Trophoblast cell (in vitro differentiated cells and primary cell): Measurements from ENCODE around the gene TCTN2.

Experiments
- DNase-seq, 2 donors: peaks; one replicate each; pipeline ENCODE4 v3.0.0-alpha.2; 2016
- H2AFZ ChIP-seq: 2 replicates; pipeline ENCODE4 v1.6.1; 2013; ENCODE audit warnings: low read length, moderate library complexity, mild to moderate bottlenecking; ENCODE audit not compliant: insufficient read depth, poor library complexity
- H2AK5ac ChIP-seq: 2 replicates; pipeline ENCODE4 v1.6.1; 2013; ENCODE audit warnings: mild to moderate bottlenecking, low read length
- H2BK120ac ChIP-seq: 2 replicates; pipeline ENCODE4 v1.6.1; 2013; ENCODE audit warnings: low read length, mild to moderate bottlenecking, moderate library complexity; ENCODE audit not compliant: insufficient read depth, poor library complexity
- H2BK12ac ChIP-seq: 2 replicates; pipeline ENCODE4 v1.6.1; 2013; ENCODE audit warnings: mild to moderate bottlenecking, low read length, moderate library complexity
- H2BK5ac ChIP-seq: 2 replicates; pipeline ENCODE4 v1.6.1; 2013; ENCODE audit warnings: low read length, low read depth, moderate library complexity, mild to moderate bottlenecking; ENCODE audit not compliant: poor library complexity
- H3K14ac ChIP-seq: 2 replicates; pipeline ENCODE4 v1.6.1; 2013; ENCODE audit warnings: mild to moderate bottlenecking, low read length
- H3K18ac ChIP-seq: 2 replicates; pipeline ENCODE4 v1.6.1; 2013; ENCODE audit warnings: mild to moderate bottlenecking, low read length
- H3K23ac ChIP-seq: 2 replicates; pipeline ENCODE4 v1.6.1; 2013; ENCODE audit warnings: low read length
- H3K27ac ChIP-seq: 2 replicates; pipeline ENCODE4 v1.5.1; 2013; ENCODE audit warnings: low read depth, mild to moderate bottlenecking, inconsistent platforms, low read length, moderate library complexity
- H3K27me3 ChIP-seq: 2 replicates; pipeline ENCODE4 v1.6.1; 2013; ENCODE audit warnings: inconsistent platforms, mild to moderate bottlenecking, low read length, moderate library complexity; ENCODE audit not compliant: insufficient read depth
- H3K36me3 ChIP-seq, 2 experiments: 1 replicate in 1 of 2; 2 replicates in 1 of 2; pipeline ENCODE4 v1.6.1; 2013; ENCODE audit warnings: low read length in 2 of 2, mild to moderate bottlenecking in 2 of 2, moderate library complexity in 1 of 2; ENCODE audit not compliant: insufficient read depth in 2 of 2, control insufficient read depth in 1 of 2
- H3K4ac ChIP-seq: 2 replicates; pipeline ENCODE4 v1.6.1; 2013; ENCODE audit warnings: low read depth, mild to moderate bottlenecking, low read length, moderate library complexity
- H3K4me1 ChIP-seq, 2 experiments: 1 replicate in 1 of 2; 2 replicates in 1 of 2; pipeline ENCODE4 v1.6.1; 2013; ENCODE audit warnings: low read length in 2 of 2, mild to moderate bottlenecking in 2 of 2, moderate library complexity in 1 of 2; ENCODE audit not compliant: insufficient read depth in 2 of 2, control insufficient read depth in 1 of 2
- H3K4me2 ChIP-seq: 2 replicates; pipeline ENCODE4 v1.6.1; 2013; ENCODE audit warnings: inconsistent platforms, mild to moderate bottlenecking, low read length, moderate library complexity
- H3K4me3 ChIP-seq: 2 replicates; pipeline ENCODE4 v1.5.1; 2013; ENCODE audit warnings: mild to moderate bottlenecking, low read depth, low read length, inconsistent platforms
- H3K79me1 ChIP-seq: one replicate; pipeline ENCODE4 v1.6.1; 2013; ENCODE audit warnings: low read length
- H3K79me2 ChIP-seq: 2 replicates; pipeline ENCODE4 v1.6.1; 2013; ENCODE audit warnings: low read length, mild to moderate bottlenecking; ENCODE audit not compliant: control insufficient read depth, insufficient read depth, poor library complexity
- H3K9ac ChIP-seq: 2 replicates; pipeline ENCODE4 v1.6.1; 2013; ENCODE audit warnings: mild to moderate bottlenecking, low read length
- H3K9me3 ChIP-seq: 2 replicates; pipeline ENCODE4 v1.6.1; 2013; ENCODE audit warnings: low read depth, mild to moderate bottlenecking, control low read depth, inconsistent platforms, low read length; ENCODE audit not compliant: insufficient read depth
- H4K12ac ChIP-seq: 2 replicates; pipeline ENCODE4 v1.6.1; 2013; ENCODE audit warnings: low read depth, mild to moderate bottlenecking, low read length, moderate library complexity
- H4K8ac ChIP-seq: 2 replicates; pipeline ENCODE4 v1.6.1; 2013; ENCODE audit warnings: low read depth, mild to moderate bottlenecking, low read length, moderate library complexity
- H4K91ac ChIP-seq: one replicate; pipeline ENCODE4 v1.6.1; 2013; ENCODE audit warnings: low read depth, mild to moderate bottlenecking, low read length, moderate library complexity
- WGBS: extraction: QIAGEN DNeasy Blood & Tissue Kit; methylation state at CpG from one replicate; pipeline ENCODE4 v1.1.7; 2013; ENCODE audit warnings: missing lambda C conversion rate; ENCODE audit not compliant: insufficient read length, insufficient coverage; ENCODE audit errors: extremely low coverage; 5-methylcytosine and 5-hydroxymethylcytosine counted together

Gene TCTN2

GRCh38 chr12:123743002-123743401 is 72.1 kb downstream of the TCTN2 start:
- no peak overlapping the region for H3K4me2 ChIP-seq
- no peak overlapping the region for H3K23ac ChIP-seq
- WGBS = no CpG with 5 or more reads among the region's 10 CpGs
- no peak for DNase-seq
- no peak overlapping the region for H2AFZ ChIP-seq
- H3K27me3 ChIP-seq = no peaks in the 10 kb centered on the region
- no peak overlapping the region for H3K14ac ChIP-seq
- H2BK12ac ChIP-seq = no peak overlapping the region
- H3K18ac ChIP-seq = no peak overlapping the region
- H4K12ac ChIP-seq = no peak overlapping the region
- no peak overlapping the region for H3K4me3 ChIP-seq
- no peak overlapping the region for H3K27ac ChIP-seq
- H3K79me1 ChIP-seq = no peaks in the 10 kb centered on the region
- no peak overlapping the region for H2AK5ac ChIP-seq
- no peaks in the 10 kb centered on the region for H3K4me1 ChIP-seq
- H3K9ac ChIP-seq = no peak overlapping the region
- H3K79me2 ChIP-seq = no peaks in the 10 kb centered on the region
- peaks cover 28 to 41% of the 10 kb centered on the region in 2 experiments for H3K36me3 ChIP-seq
- no peak overlapping the region for H4K91ac ChIP-seq
- H3K4ac ChIP-seq = no peak overlapping the region
- H2BK5ac ChIP-seq = no peak overlapping the region
- H2BK120ac ChIP-seq = no peak overlapping the region
- no peaks in the 10 kb centered on the region for H3K9me3 ChIP-seq
- no peak overlapping the region for H4K8ac ChIP-seq

DNA sequence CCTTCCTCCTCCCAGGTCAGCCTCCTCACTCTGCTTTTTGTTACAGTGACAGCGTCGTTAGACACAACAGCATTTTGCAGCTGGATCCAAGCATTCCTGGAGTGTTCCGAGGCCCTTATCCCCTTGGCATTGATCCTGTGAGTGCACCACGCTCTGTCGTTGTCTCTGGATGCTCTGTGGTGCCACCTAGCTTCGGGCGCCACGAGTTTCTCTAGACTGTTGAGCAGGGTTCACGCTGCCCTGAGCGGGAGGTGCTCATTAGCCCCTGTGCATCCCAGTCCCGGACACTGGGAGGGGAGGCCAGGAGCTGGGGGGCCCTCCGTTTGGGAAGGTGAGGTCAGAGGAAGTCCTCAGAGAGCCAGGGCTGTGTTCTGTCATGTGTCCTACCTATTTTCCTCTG is 73.9 kb downstream of the TCTN2 start:
- H2AFZ ChIP-seq = no peak overlapping the region
- H3K27ac ChIP-seq = no peak overlapping the region
- H4K8ac ChIP-seq = no peak overlapping the region
- no peaks in the 10 kb centered on the region for H3K4me1 ChIP-seq
- peaks cover 32 to 45% of the 10 kb centered on the region in 2 experiments for H3K36me3 ChIP-seq
- H2BK120ac ChIP-seq = no peak overlapping the region
- H3K79me2 ChIP-seq = no peaks in the 10 kb centered on the region
- no peak overlapping the region for H3K4me3 ChIP-seq
- WGBS = no CpG with 5 or more reads among the region's 12 CpGs
- no peaks in the 10 kb centered on the region for H3K9me3 ChIP-seq
- no peak overlapping the region for H3K9ac ChIP-seq
- no peak overlapping the region for H2AK5ac ChIP-seq
- H4K12ac ChIP-seq = no peak overlapping the region
- no peaks in the 10 kb centered on the region for H3K79me1 ChIP-seq
- H3K14ac ChIP-seq = no peak overlapping the region
- H3K4me2 ChIP-seq = no peak overlapping the region
- H4K91ac ChIP-seq = no peak overlapping the region
- H2BK12ac ChIP-seq = no peak overlapping the region
- no peak for DNase-seq
- H3K18ac ChIP-seq = no peak overlapping the region
- no peak overlapping the region for H2BK5ac ChIP-seq
- H3K27me3 ChIP-seq = no peaks in the 10 kb centered on the region
- H3K23ac ChIP-seq = no peak overlapping the region
- H3K4ac ChIP-seq = no peak overlapping the region

GRCh38 chr12:123747309-123747708 is 76.4 kb downstream of the TCTN2 start:
- Histone ChIP-seq H3K9ac (no peak overlapping the region), H3K4ac (no peak overlapping the region), H3K27me3 (no peaks in the 10 kb centered on the region), H3K79me1 (no peaks in the 10 kb centered on the region), H3K4me1 (no peaks in the 10 kb centered on the region), H2BK5ac (no peak overlapping the region), H3K4me2 (no peak overlapping the region), H2BK12ac (no peak overlapping the region), H3K9me3 (no peaks in the 10 kb centered on the region), H3K18ac (no peak overlapping the region), H4K91ac (no peak overlapping the region), H4K8ac (no peak overlapping the region), H2AK5ac (no peak overlapping the region), H3K36me3 (peaks cover 34 to 39% of the 10 kb centered on the region in 2 experiments), H3K23ac (no peak overlapping the region), H3K14ac (no peak overlapping the region), H3K27ac (no peak overlapping the region), H3K4me3 (no peak overlapping the region), H4K12ac (no peak overlapping the region), H2BK120ac (no peak overlapping the region), H2AFZ (no peak overlapping the region), H3K79me2 (no peaks in the 10 kb centered on the region)
- no peak for DNase-seq
- no CpG with 5 or more reads among the region's 5 CpGs for WGBS

DNA sequence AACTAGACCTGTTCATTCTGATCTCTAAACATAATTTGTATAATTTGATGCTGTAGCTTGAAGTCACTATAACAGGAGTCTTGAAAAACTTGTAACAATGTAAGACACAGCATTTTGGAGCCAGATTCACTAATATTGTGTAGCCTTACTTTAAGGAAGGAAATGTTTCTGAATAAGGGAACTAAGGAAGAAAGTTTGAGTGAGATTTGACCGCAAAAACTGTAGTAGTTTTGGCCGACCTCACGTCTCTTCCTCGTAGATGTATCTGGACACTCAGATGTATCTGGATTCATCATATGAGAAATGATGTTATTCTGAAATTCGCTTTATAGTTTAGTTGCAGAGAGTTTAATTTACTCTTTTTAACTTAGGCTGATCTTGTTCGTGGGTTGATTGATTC is 77.2 kb downstream of the TCTN2 start:
- Histone ChIP-seq H2BK5ac (no peak overlapping the region), H3K23ac (no peak overlapping the region), H2BK12ac (no peak overlapping the region), H3K9ac (no peak overlapping the region), H3K36me3 (peaks cover 32 to 38% of the 10 kb centered on the region in 2 experiments), H3K14ac (no peak overlapping the region), H2AK5ac (no peak overlapping the region), H4K91ac (no peak overlapping the region), H3K27me3 (no peaks in the 10 kb centered on the region), H3K4ac (no peak overlapping the region), H3K79me2 (no peaks in the 10 kb centered on the region), H3K4me2 (no peak overlapping the region), H2AFZ (no peak overlapping the region), H3K9me3 (no peaks in the 10 kb centered on the region), H4K8ac (no peak overlapping the region), H4K12ac (no peak overlapping the region), H3K4me3 (no peak overlapping the region), H3K18ac (no peak overlapping the region), H3K79me1 (no peaks in the 10 kb centered on the region), H2BK120ac (no peak overlapping the region), H3K4me1 (no peaks in the 10 kb centered on the region), H3K27ac (no peak overlapping the region)
- no peak for DNase-seq
- no CpG with 5 or more reads among the region's 6 CpGs for WGBS
